Naive thymus-derived CD4-positive, alpha-beta T cell (primary cell): ENCODE data around the gene TIMP4. TPM values are rescaled to one million over a fixed set of nuclear protein-coding genes. Genes with fewer than 3 reads are reported as not detected.

Source experiments
- ATAC-seq: fragments of 150-1000 bp; cut with Tn5 transposase; 2 replicates; pipeline ENCODE4 v1.10.0; 2021; ENCODE audit warnings: mild to moderate bottlenecking, moderate library complexity
- CTCF ChIA-PET: fragments of 350-600 bp; sonication (Branson Sonifier 250); formaldehyde crosslinking; loops from one replicate; lab custom pipeline; 2021; ENCODE audit warnings: antibody characterized with exemption; lab: Charles Lee
- POLR2A ChIA-PET: fragments of 350-600 bp; sonication (Branson Sonifier 250); formaldehyde crosslinking; loops from one replicate; lab custom pipeline; 2021; ENCODE audit warnings: antibody characterized with exemption, inconsistent platforms; lab: Charles Lee
- DNase-seq, 9 donors: peaks; one replicate each; pipeline versions ENCODE4 v3.0.0 to v3.0.0-alpha.2; 2020 to 2022; ENCODE audit warnings: mixed read lengths in 1 of 9
- H3K27ac ChIP-seq: one replicate; pipeline ENCODE4 v1.7.0; 2013; ENCODE audit warnings: mild to moderate bottlenecking, low read depth, low read length, moderate library complexity
- H3K27me3 ChIP-seq, 2 donors: one replicate each; pipeline ENCODE4 v1.7.0; 2013; ENCODE audit warnings: low read length in 2 of 2, mild to moderate bottlenecking in 2 of 2, moderate library complexity in 2 of 2; ENCODE audit not compliant: control insufficient read depth in 2 of 2, insufficient read depth in 2 of 2
- H3K36me3 ChIP-seq, 3 experiments: 1 replicate in 2 of 3; 2 replicates in 1 of 3; pipeline ENCODE4 v1.7.0; 2013; ENCODE audit warnings: low read length in 3 of 3, mild to moderate bottlenecking in 3 of 3, moderate library complexity in 1 of 3; ENCODE audit not compliant: insufficient read depth in 3 of 3, control insufficient read depth in 2 of 3
- H3K4me1 ChIP-seq, 2 donors: one replicate each; pipeline ENCODE4 v1.7.0; 2013; ENCODE audit warnings: low read length in 2 of 2, mild to moderate bottlenecking in 2 of 2, moderate library complexity in 1 of 2; ENCODE audit not compliant: control insufficient read depth in 2 of 2, insufficient read depth in 2 of 2
- H3K4me3 ChIP-seq: 2 replicates; pipeline ENCODE4 v1.7.0; 2013; ENCODE audit warnings: mild to moderate bottlenecking, low read length
- H3K9me3 ChIP-seq, 3 experiments: 1 replicate in 2 of 3; 2 replicates in 1 of 3; pipeline ENCODE4 v1.7.0; 2013; ENCODE audit warnings: low read length in 3 of 3; ENCODE audit not compliant: control insufficient read depth in 2 of 3
- H3K27ac Mint-ChIP-seq, 9 donors: one replicate each; pipeline ENCODE4 v1.8.0; 2020 to 2022; ENCODE audit warnings: mixed read lengths in 9 of 9, mild to moderate bottlenecking in 8 of 9, moderate library complexity in 5 of 9, inconsistent platforms in 2 of 9
- H3K27me3 Mint-ChIP-seq, 5 donors: one replicate each; pipeline ENCODE4 v1.8.0; 2021 to 2022; ENCODE audit warnings: mixed read lengths in 5 of 5, mild to moderate bottlenecking in 1 of 5
- H3K36me3 Mint-ChIP-seq, 5 donors: one replicate each; pipeline ENCODE4 v1.8.0; 2020 to 2022; ENCODE audit warnings: mixed read lengths in 5 of 5, mild to moderate bottlenecking in 3 of 5, inconsistent platforms in 1 of 5
- H3K4me1 Mint-ChIP-seq, 7 donors: one replicate each; pipeline ENCODE4 v1.8.0; 2020 to 2022; ENCODE audit warnings: mixed read lengths in 7 of 7, mild to moderate bottlenecking in 3 of 7, inconsistent platforms in 1 of 7
- H3K4me3 Mint-ChIP-seq, 10 donors: one replicate each; pipeline ENCODE4 v1.8.0; 2020 to 2022; ENCODE audit warnings: mild to moderate bottlenecking in 10 of 10, mixed read lengths in 10 of 10, moderate library complexity in 6 of 10, inconsistent platforms in 2 of 10
- H3K9me3 Mint-ChIP-seq, 11 donors: one replicate each; pipeline ENCODE4 v1.8.0; 2020 to 2022; ENCODE audit warnings: mixed read lengths in 11 of 11, mild to moderate bottlenecking in 4 of 11, inconsistent platforms in 1 of 11, moderate library complexity in 1 of 11
- intact Hi-C, 2 donors: fragments of 100-400 bp; cut with micrococcal nuclease; formaldehyde crosslinking; loops; one replicate each; pipeline ENCODE4 v1.15.1; 2023
- polyA plus RNA-seq, 2 donors: library from polyadenylated mRNA; unstranded; fragments of 300-500 nt; fragmentation: Illumina TruSeq; gene quantifications; one replicate each; pipeline ENCODE4 v1.2.3, GENCODE V29; 2021
- total RNA-seq, 6 experiments: library from RNA in 5 of 6; stranded (reverse) in 5 of 6; gene quantifications; 1 replicate in 5 of 6; 2 replicates in 1 of 6; pipeline ENCODE4 v1.2.3 and lab custom pipeline; 2021 to 2026

TIMP4 gene
- total and polyA plus RNA-seq, 7 experiments from 2014 or later: 0.53 TPM; not detected in 6

DNA sequence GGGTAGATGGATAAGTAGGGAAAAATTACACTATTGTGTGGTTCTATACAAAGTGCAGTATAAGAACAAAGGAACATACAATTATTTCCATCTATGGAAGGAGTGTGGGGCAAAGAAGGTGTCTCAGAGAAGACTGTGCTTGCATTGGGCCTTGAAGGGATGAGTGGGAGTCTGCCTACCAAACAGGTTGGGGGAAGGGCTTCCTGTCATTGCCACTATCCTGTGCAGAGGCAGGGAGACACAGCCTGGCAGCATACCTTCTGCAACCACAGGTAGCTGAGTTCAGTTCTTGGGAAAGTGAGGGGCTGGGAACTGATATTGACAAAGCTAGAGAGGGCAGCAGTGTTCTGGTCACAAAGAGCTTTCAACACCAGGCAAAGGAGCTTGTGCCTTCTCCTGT, 3.4 kb downstream of the TIMP4 start:
- Mint-ChIP-seq H3K4me3 (no peak overlapping the region), H3K27me3 (peaks cover 11 to 25% (median 14%) of the 10 kb centered on the region in 5 donors), H3K4me1 (peaks cover 0 to 8% (median 5%) of the 10 kb centered on the region in 7 donors), H3K36me3 (no peaks in the 10 kb centered on the region), H3K27ac (no peak overlapping the region), H3K9me3 (no peaks in the 10 kb centered on the region)
- no peaks in the 10 kb centered on the region for H3K4me1 ChIP-seq
- no peak overlapping the region for H3K4me3 ChIP-seq
- no peaks in the 10 kb centered on the region for H3K9me3 ChIP-seq
- H3K27me3 ChIP-seq: no peaks in the 10 kb centered on the region
- no peak overlapping the region for H3K27ac ChIP-seq
- ChIA-PET CTCF (no interaction called here), POLR2A (no interaction called here)
- no peaks in the 10 kb centered on the region for H3K36me3 ChIP-seq
- intact Hi-C loops: no loop called here
- ATAC-seq (no peak), DNase-seq (no peak)

GRCh38 chr3:12154151-12154550, 4.6 kb downstream of the TIMP4 start:
- no peaks in the 10 kb centered on the region for H3K36me3 ChIP-seq
- peaks cover 9 to 24% (median 12%) of the 10 kb centered on the region in 5 donors for H3K27me3 Mint-ChIP-seq
- H3K4me3 Mint-ChIP-seq: no peak overlapping the region
- intact Hi-C loops: no loop called here
- H3K4me3 ChIP-seq: no peak overlapping the region
- no peaks in the 10 kb centered on the region for H3K9me3 Mint-ChIP-seq
- POLR2A ChIA-PET: no interaction called here
- no peak for ATAC-seq
- CTCF ChIA-PET: no interaction called here
- no peaks in the 10 kb centered on the region for H3K4me1 ChIP-seq
- no peaks in the 10 kb centered on the region for H3K36me3 Mint-ChIP-seq
- H3K27me3 ChIP-seq: no peaks in the 10 kb centered on the region
- H3K4me1 Mint-ChIP-seq: peaks cover 0 to 8% (median 4%) of the 10 kb centered on the region in 7 donors
- H3K27ac ChIP-seq: no peak overlapping the region
- no peaks in the 10 kb centered on the region for H3K9me3 ChIP-seq
- no peak for DNase-seq
- no peak overlapping the region for H3K27ac Mint-ChIP-seq

- Histone ChIP-seq H3K4me3 (no peak overlapping the region), H3K27me3 (no peaks in the 10 kb centered on the region), H3K27ac (no peak overlapping the region), H3K36me3 (no peaks in the 10 kb centered on the region), H3K9me3 (no peaks in the 10 kb centered on the region), H3K4me1 (no peaks in the 10 kb centered on the region)
- Mint-ChIP-seq H3K9me3 (no peaks in the 10 kb centered on the region), H3K36me3 (no peaks in the 10 kb centered on the region), H3K4me3 (no peak overlapping the region), H3K27me3 (peaks cover 0 to 10% (median 3%) of the 10 kb centered on the region in 5 donors), H3K4me1 (peaks cover 0 to under 1% (median 0%) of the 10 kb centered on the region in 7 donors), H3K27ac (no peak overlapping the region)
- ChIA-PET CTCF (no interaction called here), POLR2A (no interaction called here)
- intact Hi-C loops: no loop called here
- ATAC-seq (no peak), DNase-seq (no peak)
Measured at GRCh38 chr3:12150112-12150511, 8.6 kb downstream of the TIMP4 start.

- H3K27ac ChIP-seq: no peak overlapping the region
- peaks cover 0 to 13% (median 5%) of the 10 kb centered on the region in 5 donors for H3K27me3 Mint-ChIP-seq
- H3K4me1 ChIP-seq: no peaks in the 10 kb centered on the region
- intact Hi-C loops: no loop called here
- H3K27me3 ChIP-seq: no peaks in the 10 kb centered on the region
- ChIA-PET CTCF (no interaction called here), POLR2A (no interaction called here)
- H3K9me3 Mint-ChIP-seq: no peaks in the 10 kb centered on the region
- no peaks in the 10 kb centered on the region for H3K36me3 ChIP-seq
- H3K27ac Mint-ChIP-seq: no peak overlapping the region
- no peak for ATAC-seq
- no peaks in the 10 kb centered on the region for H3K4me1 Mint-ChIP-seq
- H3K4me3 Mint-ChIP-seq: no peak overlapping the region
- no peaks in the 10 kb centered on the region for H3K9me3 ChIP-seq
- no peaks in the 10 kb centered on the region for H3K36me3 Mint-ChIP-seq
- DNase-seq: no peak
- no peak overlapping the region for H3K4me3 ChIP-seq
Measured at GRCh38 chr3:12149029-12149428, 9.7 kb downstream of the TIMP4 start.

GRCh38 chr3:12148183-12148940, 10.3 kb downstream of the TIMP4 start:
- POLR2A ChIA-PET: no interaction called here
- no peak overlapping the region for H3K27ac Mint-ChIP-seq
- Histone ChIP-seq H3K27me3 (no peaks in the 10 kb centered on the region), H3K4me3 (no peak overlapping the region), H3K27ac (no peak overlapping the region), H3K36me3 (no peaks in the 10 kb centered on the region), H3K9me3 (no peaks in the 10 kb centered on the region), H3K4me1 (no peaks in the 10 kb centered on the region)
- CTCF ChIA-PET: no interaction called here
- H3K4me1 Mint-ChIP-seq: no peaks in the 10 kb centered on the region
- H3K27me3 Mint-ChIP-seq: peaks cover 0 to 16% (median 5%) of the 10 kb centered on the region in 5 donors
- H3K9me3 Mint-ChIP-seq: no peaks in the 10 kb centered on the region
- H3K4me3 Mint-ChIP-seq: no peak overlapping the region
- no peak for DNase-seq
- no peaks in the 10 kb centered on the region for H3K36me3 Mint-ChIP-seq
- intact Hi-C loops: no loop called here
- no peak for ATAC-seq

GRCh38 chr3:12147049-12147780, 11.5 kb downstream of the TIMP4 start:
- intact Hi-C loops: no loop called here
- Histone ChIP-seq H3K36me3 (no peaks in the 10 kb centered on the region), H3K9me3 (no peaks in the 10 kb centered on the region), H3K27me3 (no peaks in the 10 kb centered on the region), H3K4me3 (no peak overlapping the region), H3K27ac (no peak overlapping the region), H3K4me1 (no peaks in the 10 kb centered on the region)
- Mint-ChIP-seq H3K9me3 (no peaks in the 10 kb centered on the region), H3K27ac (no peak overlapping the region), H3K4me3 (no peak overlapping the region), H3K36me3 (no peaks in the 10 kb centered on the region), H3K4me1 (no peaks in the 10 kb centered on the region), H3K27me3 (peaks cover 0 to 16% (median 5%) of the 10 kb centered on the region in 5 donors)
- ChIA-PET CTCF (no interaction called here), POLR2A (no interaction called here)
- no peak for ATAC-seq
- no peak for DNase-seq
